ENCODE results near the gene ARMC10. TPM values are rescaled to one million over a fixed set of nuclear protein-coding genes. Genes with fewer than 3 reads are reported as not detected.
A peak's percentile ranks its signal among the peaks of the same experiment; 100 is the strongest.
"Not testable (repeated sequence)": the region's sequence is repeated elsewhere in the genome, so short reads cannot be mapped to it uniquely, and the experiment has no call there.

Gene ARMC10
- 34.5 and 37.0 TPM in 2 replicates for total RNA-seq
- long read RNA-seq, partial matches to known transcripts = 0 of 3 reads
- long read RNA-seq, other reads (novel, unspliced or antisense) = 2 of 3 reads

DNA sequence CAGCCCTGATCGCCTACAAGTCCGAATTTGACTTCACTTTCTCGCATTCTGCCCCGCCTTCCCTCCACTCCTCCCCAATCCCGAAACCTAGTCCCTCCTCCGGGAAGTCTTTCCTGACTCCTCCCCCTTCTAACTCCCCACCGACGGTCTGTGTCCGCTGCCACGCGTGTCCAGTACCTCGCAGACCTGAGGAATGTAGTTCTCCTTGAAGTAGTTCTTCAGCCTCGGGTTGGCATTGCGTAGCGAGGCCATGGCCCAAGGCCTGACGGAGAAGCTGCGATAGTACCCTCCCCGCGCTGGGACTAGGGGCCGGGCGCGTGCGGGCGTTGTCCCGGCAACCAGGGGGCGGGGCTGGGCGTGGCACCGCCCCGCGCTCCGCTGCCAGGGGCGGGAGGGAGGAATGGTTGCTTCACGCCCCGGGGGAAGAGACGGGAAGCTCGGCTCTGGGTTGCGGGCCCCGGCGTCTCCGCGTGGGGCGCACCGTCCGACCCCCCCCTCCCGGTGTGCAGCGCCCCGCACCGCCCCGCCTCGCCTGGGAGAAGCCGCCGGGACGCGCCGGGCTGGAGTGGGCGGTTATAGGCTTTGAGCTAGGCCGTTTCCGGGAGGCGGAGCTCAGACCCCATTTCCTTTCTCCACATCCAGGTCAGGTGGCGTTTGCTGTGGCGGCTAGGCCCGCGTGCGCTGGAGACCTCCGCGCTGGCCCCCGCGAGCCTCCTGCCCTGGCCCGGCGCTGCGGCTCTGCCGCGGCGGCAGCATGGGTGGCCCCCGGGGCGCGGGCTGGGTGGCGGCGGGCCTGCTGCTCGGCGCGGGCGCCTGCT is at the start of gene ARMC10, which contains the start of gene FBXL13:
TSS of gene ARMC10 (plus strand) at position 622 of the 818 bp plus-strand sequence. CDS start at position 755, 133 bp downstream.
TSS of gene FBXL13 (minus strand) at position 278 of the 818 bp plus-strand sequence.
- Mint-ChIP-seq H3K36me3 (ENCODE audit: low read depth) (peaks cover 2% of the 10 kb centered on the region), H3K4me3 (peak within 1 kb of the TSS; percentile 98), H3K27me3 (ENCODE audit: low read depth) (no peaks in the 10 kb centered on the region), H3K4me1 (peaks cover 26% of the 10 kb centered on the region), H3K9me3 (no peaks in the 10 kb centered on the region), H3K27ac (ENCODE audit: unreplicated experiment) (peak within 1 kb of the TSS; percentile 91)
- TF ChIP-seq, protein P1, sequence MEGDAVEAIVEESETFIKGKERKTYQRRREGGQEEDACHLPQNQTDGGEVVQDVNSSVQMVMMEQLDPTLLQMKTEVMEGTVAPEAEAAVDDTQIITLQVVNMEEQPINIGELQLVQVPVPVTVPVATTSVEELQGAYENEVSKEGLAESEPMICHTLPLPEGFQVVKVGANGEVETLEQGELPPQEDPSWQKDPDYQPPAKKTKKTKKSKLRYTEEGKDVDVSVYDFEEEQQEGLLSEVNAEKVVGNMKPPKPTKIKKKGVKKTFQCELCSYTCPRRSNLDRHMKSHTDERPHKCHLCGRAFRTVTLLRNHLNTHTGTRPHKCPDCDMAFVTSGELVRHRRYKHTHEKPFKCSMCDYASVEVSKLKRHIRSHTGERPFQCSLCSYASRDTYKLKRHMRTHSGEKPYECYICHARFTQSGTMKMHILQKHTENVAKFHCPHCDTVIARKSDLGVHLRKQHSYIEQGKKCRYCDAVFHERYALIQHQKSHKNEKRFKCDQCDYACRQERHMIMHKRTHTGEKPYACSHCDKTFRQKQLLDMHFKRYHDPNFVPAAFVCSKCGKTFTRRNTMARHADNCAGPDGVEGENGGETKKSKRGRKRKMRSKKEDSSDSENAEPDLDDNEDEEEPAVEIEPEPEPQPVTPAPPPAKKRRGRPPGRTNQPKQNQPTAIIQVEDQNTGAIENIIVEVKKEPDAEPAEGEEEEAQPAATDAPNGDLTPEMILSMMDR (conservative IDR thresholded peaks at IDR 0.05) = peak; percentile 40
- DNase-seq (ENCODE audit: low read depth, low spot score) = peak; percentile 80

DNA sequence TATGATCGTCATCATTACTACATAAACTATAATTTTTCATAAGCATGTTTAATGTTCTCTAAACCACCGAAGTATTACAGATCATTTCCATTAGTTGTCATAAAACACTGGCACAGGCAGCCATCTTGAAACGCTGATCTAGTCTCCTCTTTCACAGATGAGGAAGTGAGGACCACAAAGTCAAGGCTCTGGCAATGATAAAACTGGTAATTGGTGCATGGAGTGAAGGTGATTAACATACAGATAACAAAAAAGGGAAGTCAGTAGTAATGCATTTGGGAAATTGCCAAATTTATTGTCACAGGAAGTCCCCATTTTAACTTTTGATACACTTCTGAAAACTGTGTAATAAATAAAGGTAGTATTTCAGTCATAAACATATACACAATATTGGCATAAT is 49.6 kb upstream of the ARMC10 start:
- H3K27ac Mint-ChIP-seq (ENCODE audit: unreplicated experiment) = no peak overlapping the region
- peaks cover 9% of the 10 kb centered on the region for H3K9me3 Mint-ChIP-seq
- H3K4me1 Mint-ChIP-seq = no peaks in the 10 kb centered on the region
- H3K4me3 Mint-ChIP-seq = no peak overlapping the region
- H3K27me3 Mint-ChIP-seq (ENCODE audit: low read depth) = no peaks in the 10 kb centered on the region
- no peak for DNase-seq (ENCODE audit: low read depth, low spot score)
- TF ChIP-seq, protein P1 (conservative IDR thresholded peaks at IDR 0.05) = no peak
- peaks cover 15% of the 10 kb centered on the region for H3K36me3 Mint-ChIP-seq (ENCODE audit: low read depth)

DNA sequence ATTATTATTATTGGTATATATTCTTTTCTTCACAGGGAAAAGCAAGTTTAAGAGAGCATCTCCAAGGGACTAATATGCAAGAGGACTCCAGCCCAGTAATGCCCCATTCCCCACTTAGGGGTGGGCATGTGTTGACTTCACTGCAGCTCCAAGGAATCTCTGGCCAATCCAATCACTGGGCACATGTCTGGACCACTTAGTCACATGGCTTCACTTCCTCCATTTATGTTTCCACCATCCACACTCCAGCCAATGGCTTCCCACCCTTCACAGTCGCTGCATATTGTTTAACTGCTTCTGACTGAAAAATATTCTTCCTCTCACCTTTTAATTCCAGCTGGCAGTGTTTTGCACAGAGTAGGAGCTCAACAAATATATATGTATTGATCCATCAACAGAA is 43.9 kb upstream of the ARMC10 start:
- Mint-ChIP-seq H3K27ac (ENCODE audit: unreplicated experiment) (no peak overlapping the region), H3K9me3 (no peaks in the 10 kb centered on the region), H3K27me3 (ENCODE audit: low read depth) (no peaks in the 10 kb centered on the region), H3K4me1 (no peaks in the 10 kb centered on the region), H3K36me3 (ENCODE audit: low read depth) (peaks cover 4% of the 10 kb centered on the region), H3K4me3 (no peak overlapping the region)
- DNase-seq (ENCODE audit: low read depth, low spot score) = no peak
- TF ChIP-seq, protein P1 (conservative IDR thresholded peaks at IDR 0.05) = no peak

DNA sequence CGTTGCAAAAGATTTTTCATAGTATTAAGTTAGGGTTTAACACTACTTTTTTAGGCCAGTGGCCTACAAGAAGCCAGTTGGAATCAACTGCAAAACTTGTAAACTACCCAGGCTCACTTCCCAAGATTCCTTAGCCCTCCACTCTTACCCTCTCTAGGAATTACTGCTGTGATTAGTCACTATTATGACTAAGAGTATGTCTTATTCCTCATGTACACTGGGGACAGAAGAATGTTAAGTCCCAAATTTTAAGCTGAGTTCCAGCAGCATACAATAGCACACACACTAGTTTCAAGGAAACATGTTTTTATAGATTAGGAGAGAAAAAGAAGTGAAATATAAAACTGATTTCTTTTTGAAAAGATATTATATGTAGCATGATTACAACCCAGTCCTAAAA is 43.2 kb upstream of the ARMC10 start:
- no peak for DNase-seq (ENCODE audit: low read depth, low spot score)
- H3K4me1 Mint-ChIP-seq = no peaks in the 10 kb centered on the region
- H3K9me3 Mint-ChIP-seq = no peaks in the 10 kb centered on the region
- H3K36me3 Mint-ChIP-seq (ENCODE audit: low read depth) = peaks cover 4% of the 10 kb centered on the region
- no peak overlapping the region for H3K27ac Mint-ChIP-seq (ENCODE audit: unreplicated experiment)
- H3K4me3 Mint-ChIP-seq = no peak overlapping the region
- TF ChIP-seq, protein P1 (conservative IDR thresholded peaks at IDR 0.05) = no peak
- no peaks in the 10 kb centered on the region for H3K27me3 Mint-ChIP-seq (ENCODE audit: low read depth)

DNA sequence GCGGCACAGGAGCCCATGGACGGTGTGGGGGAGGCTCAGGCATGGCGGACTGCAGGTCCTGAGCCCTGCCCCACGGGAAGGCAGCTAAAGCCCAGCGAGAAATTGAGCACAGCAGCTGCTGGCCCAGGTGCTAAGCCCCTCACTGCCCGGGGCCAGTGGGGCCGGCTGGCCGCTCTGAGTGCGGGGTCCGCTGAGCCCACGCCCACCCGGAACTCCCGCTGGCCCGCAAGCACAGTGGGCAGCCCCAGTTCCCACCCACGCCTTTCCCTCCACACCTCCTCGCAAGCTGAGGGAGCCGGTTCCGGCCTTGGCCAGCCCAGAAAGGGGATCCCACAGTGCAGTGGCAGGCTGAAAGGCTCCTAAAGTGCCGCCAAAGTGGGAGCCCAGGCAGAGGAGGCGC is 40.6 kb upstream of the ARMC10 start:
- DNase-seq (ENCODE audit: low read depth, low spot score); H3K4me3 Mint-ChIP-seq; H3K27ac Mint-ChIP-seq (ENCODE audit: unreplicated experiment); H3K9me3 Mint-ChIP-seq; H3K36me3 Mint-ChIP-seq (ENCODE audit: low read depth); H3K27me3 Mint-ChIP-seq (ENCODE audit: low read depth): not testable (repeated sequence)
- H3K4me1 Mint-ChIP-seq = peaks cover 15% of the 10 kb centered on the region

DNA sequence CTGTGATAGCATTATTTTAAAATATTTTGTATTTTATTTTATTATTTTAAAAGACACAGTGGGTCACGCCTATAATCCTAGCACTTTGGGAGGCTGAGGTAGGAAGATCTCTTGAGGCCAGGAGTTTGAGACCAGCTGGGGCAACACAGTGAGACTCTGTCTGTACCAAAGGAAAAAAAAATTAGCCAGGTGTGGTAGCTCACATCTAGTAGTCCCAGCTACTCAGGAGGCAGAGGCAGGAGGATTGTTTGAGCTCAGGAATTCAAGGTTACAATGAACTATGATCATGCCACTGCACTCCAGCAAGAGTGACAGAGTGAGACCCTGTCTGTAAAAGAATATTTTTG is 37.5 kb upstream of the ARMC10 start:
- Mint-ChIP-seq H3K4me3 (no peak overlapping the region), H3K4me1 (peaks cover 15% of the 10 kb centered on the region), H3K27ac (ENCODE audit: unreplicated experiment) (peak overlapping the region; percentile 35), H3K27me3 (ENCODE audit: low read depth) (no peaks in the 10 kb centered on the region), H3K9me3 (peaks cover 6% of the 10 kb centered on the region), H3K36me3 (ENCODE audit: low read depth) (peaks cover 15% of the 10 kb centered on the region)
- TF ChIP-seq, protein P1 (conservative IDR thresholded peaks at IDR 0.05) = no peak
- no peak for DNase-seq (ENCODE audit: low read depth, low spot score)

DNA sequence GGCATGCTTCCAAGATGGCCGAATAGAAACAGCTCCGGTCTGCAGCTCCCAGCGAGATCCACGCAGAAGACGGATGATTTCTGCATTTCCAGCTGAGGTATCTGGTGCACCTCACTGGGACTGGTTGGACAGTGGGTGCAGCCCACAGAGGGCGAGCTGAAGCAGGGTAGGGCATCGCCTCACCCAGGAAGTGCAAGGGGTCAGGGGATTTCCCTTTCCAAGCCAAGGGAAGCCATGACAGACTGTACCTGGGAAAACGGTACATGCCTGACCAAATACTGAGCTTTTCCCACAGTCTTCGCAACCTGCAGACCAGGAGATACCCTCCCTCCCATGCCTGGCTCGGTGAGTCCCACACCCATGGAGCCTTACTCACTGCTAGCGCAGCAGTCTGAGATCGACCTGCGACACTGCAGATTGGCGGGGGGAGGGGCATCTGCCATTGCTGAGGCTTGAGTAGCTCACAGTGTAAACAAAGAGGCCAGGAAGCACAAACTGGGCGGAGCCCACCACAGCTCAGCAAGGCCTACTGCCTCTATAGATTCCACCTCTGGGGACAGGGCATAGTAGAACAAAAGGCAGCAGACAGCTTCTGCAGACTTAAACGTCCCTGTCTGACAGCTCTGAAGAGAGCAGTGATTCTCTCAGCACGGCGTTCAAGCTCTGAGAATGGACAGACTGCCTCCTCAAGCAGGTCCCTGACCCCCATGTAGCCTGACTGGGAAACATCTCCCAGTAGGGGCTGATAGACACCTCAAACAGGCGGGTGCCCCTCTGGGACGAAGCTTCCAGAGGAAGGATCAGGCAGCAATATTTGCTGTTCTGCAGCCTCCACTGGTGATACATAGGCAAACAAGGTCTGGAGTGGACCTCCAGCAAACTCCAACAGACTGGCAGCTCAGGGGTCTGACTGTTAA is 36.9 kb upstream of the ARMC10 start:
- DNase-seq (ENCODE audit: low read depth, low spot score) = peak; percentile 49
- Mint-ChIP-seq H3K27ac (ENCODE audit: unreplicated experiment) (peak overlapping the region; percentile 35), H3K4me1 (peaks cover 15% of the 10 kb centered on the region), H3K36me3 (ENCODE audit: low read depth) (peaks cover 21% of the 10 kb centered on the region)
- H3K27me3 Mint-ChIP-seq (ENCODE audit: low read depth); H3K9me3 Mint-ChIP-seq; H3K4me3 Mint-ChIP-seq: not testable (repeated sequence)

DNA sequence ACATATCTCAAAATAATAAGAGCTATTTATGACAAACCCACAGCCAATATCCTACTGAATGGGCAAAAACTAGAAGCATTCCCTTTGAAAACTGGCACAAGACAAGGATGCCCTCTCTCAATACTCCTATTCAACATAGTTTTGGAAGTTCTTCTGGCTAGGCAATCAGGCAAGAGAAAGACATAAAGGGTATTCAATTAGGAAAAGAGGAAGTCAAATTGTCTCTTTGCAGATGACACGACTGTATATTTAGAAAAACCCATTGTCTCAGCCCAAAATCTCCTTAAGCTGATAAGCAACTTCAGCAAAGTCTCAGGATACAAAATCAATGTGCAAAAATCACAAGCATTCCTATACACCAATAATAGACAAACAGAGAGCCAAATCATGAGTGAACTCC is 33.1 kb upstream of the ARMC10 start:
- H3K27me3 Mint-ChIP-seq (ENCODE audit: low read depth); H3K4me3 Mint-ChIP-seq; H3K27ac Mint-ChIP-seq (ENCODE audit: unreplicated experiment); DNase-seq (ENCODE audit: low read depth, low spot score): not testable (repeated sequence)
- peaks cover 17% of the 10 kb centered on the region for H3K9me3 Mint-ChIP-seq
- H3K4me1 Mint-ChIP-seq = peaks cover 15% of the 10 kb centered on the region
- H3K36me3 Mint-ChIP-seq (ENCODE audit: low read depth) = peaks cover 33% of the 10 kb centered on the region
